K562 (cell line): ENCODE measurements around the gene DAB2IP.

Experiments
- HNRNPL ChIP-seq: fragments of 200-400 bp; formaldehyde crosslinking; IDR thresholded peaks from 2 replicates; pipeline ENCODE4 v1.6.1; 2017; ENCODE audit warnings: low read depth, mild to moderate bottlenecking, low read length
- POLR2AphosphoS5 ChIP-seq: IDR thresholded peaks from 2 replicates; pipeline ENCODE4 v1.6.1; 2011; ENCODE audit warnings: mild to moderate bottlenecking, low read depth, low read length, moderate library complexity; ENCODE audit not compliant: control insufficient read depth, insufficient read depth
- ZNF232 ChIP-seq: sonication (generic); formaldehyde crosslinking; IDR thresholded peaks from 2 replicates; pipeline ENCODE4 v1.8.0; 2022; ENCODE audit warnings: mild to moderate bottlenecking, missing genetic modification reagents
- TF ChIP-seq, protein P1 (sequence below), 3 experiments: IDR thresholded peaks in 2 of 3; conservative IDR thresholded peaks in 1 of 3; 2 replicates each; pipeline ENCODE4 v1.5.1; 2011 to 2012; ENCODE audit warnings: low read length in 3 of 3, mild to moderate bottlenecking in 3 of 3, control low read depth in 2 of 3, improper control_type of control experiment in 1 of 3, inconsistent platforms in 1 of 3, low read depth in 1 of 3, mixed read lengths in 1 of 3, moderate library complexity in 1 of 3; ENCODE audit not compliant: insufficient read depth in 2 of 3

DNA sequence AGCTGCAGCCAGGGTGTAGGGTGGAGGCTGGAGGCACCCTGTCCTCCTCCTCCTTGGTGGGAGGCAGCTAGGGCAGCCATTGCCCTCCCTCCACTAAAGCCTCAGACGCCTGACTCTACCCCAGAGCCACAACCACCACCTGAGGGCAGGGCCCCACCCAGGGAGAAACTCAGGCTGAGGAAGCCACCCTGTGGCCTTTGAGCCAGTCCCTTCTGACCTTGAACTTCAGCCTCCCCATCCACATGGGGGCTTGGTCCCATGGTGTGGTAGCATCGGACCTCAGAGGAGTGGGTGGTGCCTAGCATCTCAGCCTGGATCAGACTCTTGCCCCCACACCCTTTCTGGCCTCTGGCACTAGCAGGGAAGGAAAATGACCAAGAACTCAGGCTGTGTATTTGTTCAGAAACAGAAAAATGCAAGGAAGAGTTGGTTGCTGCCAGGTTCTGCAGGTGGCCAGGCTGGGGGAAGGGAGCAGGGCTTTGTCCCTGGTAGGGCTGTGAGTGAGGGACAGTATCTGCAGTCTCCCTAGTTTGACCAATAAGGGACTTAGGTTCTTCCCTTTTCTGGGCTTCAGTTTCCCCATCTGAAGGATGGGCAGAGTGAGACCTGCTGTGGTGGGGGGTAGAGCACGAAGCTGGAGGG, 3.2 kb downstream of the DAB2IP start:
- TF ChIP-seq ZNF232 (CRISPR knock-in tag): no peak
- no peak for TF ChIP-seq HNRNPL
- no peak for TF ChIP-seq POLR2AphosphoS5
- TF ChIP-seq, protein P1, sequence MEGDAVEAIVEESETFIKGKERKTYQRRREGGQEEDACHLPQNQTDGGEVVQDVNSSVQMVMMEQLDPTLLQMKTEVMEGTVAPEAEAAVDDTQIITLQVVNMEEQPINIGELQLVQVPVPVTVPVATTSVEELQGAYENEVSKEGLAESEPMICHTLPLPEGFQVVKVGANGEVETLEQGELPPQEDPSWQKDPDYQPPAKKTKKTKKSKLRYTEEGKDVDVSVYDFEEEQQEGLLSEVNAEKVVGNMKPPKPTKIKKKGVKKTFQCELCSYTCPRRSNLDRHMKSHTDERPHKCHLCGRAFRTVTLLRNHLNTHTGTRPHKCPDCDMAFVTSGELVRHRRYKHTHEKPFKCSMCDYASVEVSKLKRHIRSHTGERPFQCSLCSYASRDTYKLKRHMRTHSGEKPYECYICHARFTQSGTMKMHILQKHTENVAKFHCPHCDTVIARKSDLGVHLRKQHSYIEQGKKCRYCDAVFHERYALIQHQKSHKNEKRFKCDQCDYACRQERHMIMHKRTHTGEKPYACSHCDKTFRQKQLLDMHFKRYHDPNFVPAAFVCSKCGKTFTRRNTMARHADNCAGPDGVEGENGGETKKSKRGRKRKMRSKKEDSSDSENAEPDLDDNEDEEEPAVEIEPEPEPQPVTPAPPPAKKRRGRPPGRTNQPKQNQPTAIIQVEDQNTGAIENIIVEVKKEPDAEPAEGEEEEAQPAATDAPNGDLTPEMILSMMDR (IDR thresholded peaks at IDR 0.05 in 2 of 3, conservative IDR thresholded peaks at IDR 0.05 in 1 of 3; ENCODE audit: insufficient read depth in 2 of 3, low read depth in 1 of 3, low read length in 3 of 3): no peak
